ENCODE data around the gene SORD.
"Not testable (repeated sequence)": the region's sequence is repeated elsewhere in the genome, so short reads cannot be mapped to it uniquely, and the experiment has no call there.

Gene SORD

DNA sequence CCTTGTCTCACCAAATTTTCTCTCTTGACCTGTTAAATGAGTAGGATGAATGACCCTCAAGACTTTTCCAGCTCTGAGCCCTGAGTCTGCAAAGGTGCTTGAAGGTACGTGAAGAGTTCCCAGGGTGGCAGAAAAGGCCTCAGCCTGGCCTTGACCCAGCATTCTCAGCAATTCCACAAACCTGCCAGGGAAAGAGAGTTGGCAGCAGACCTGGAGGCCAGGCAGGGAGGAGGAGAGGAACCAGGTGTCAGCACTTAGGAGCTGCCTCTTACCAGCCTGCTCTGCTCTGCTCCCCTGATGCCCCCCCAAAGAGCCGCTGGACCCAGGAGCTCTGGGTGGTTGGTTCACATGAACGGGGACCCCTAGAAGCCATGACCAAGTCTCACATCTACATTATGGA is 57.6 kb downstream of the SORD start:
- 96% methylated on average over 2 of the region's 3 CpGs for WGBS
- not testable (repeated sequence) for H2BK5ac ChIP-seq (ENCODE audit: low read depth, low read length, poor library complexity, severe bottlenecking); H2BK120ac ChIP-seq (ENCODE audit: low read depth, low read length); H3K27me3 ChIP-seq (ENCODE audit: control insufficient read depth in 1 of 2, insufficient read depth in 1 of 2, low read length in 2 of 2); H2BK12ac ChIP-seq (ENCODE audit: low read length in 2 of 2); H2AFZ ChIP-seq (ENCODE audit: low read depth, low read length); H3K4me3 ChIP-seq (ENCODE audit: insufficient read depth in 1 of 2, low read depth in 1 of 2, low read length in 2 of 2); H3K23ac ChIP-seq (ENCODE audit: low read length in 2 of 2); H4K8ac ChIP-seq (ENCODE audit: low read length); H2BK15ac ChIP-seq (ENCODE audit: low read depth, poor library complexity, severe bottlenecking); DNase-seq; H3K18ac ChIP-seq (ENCODE audit: low read depth in 1 of 2, low read length in 2 of 2); H3K4ac ChIP-seq (ENCODE audit: low read depth in 1 of 2, low read length in 2 of 2); H3K9ac ChIP-seq (ENCODE audit: low read length); H3K79me1 ChIP-seq (replicated peaks; ENCODE audit: low read length, poor library complexity, severe bottlenecking); H4K91ac ChIP-seq (ENCODE audit: low read length); H3K27ac ChIP-seq (ENCODE audit: low read length, poor library complexity, severe bottlenecking); H2AK5ac ChIP-seq (ENCODE audit: low read length, severe bottlenecking); H3K9me3 ChIP-seq (ENCODE audit: control insufficient read depth, low read length); H3K14ac ChIP-seq (ENCODE audit: low read length in 2 of 2); H3K36me3 ChIP-seq (ENCODE audit: control insufficient read depth in 1 of 2, insufficient read depth in 2 of 2, low read depth in 1 of 2, low read length in 2 of 2); H3K4me2 ChIP-seq (ENCODE audit: low read length, poor library complexity, severe bottlenecking); H3K4me1 ChIP-seq (ENCODE audit: control insufficient read depth, insufficient read depth, low read depth, low read length)

DNA sequence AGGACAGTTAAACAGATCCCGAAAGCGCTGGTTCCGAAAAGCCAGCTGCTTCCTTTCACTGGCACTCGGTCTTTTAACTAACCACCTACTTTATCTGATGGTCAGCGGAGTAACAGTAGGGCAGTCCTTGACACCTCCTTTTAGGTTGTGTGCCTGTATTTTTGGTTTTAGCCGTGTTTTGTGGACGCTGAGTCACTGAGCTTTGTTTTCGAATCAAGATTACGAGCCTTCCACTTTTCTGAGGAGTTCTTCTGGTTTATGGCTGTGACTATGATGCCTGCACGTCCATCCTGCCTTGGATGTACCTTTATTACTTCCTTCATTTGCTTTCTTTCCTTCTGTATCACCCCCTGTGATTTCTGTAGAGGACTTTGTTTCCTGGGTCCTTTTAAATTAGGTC is 59.4 kb downstream of the SORD start:
- not testable (repeated sequence) for H2BK12ac ChIP-seq (ENCODE audit: low read length in 2 of 2); DNase-seq; H3K36me3 ChIP-seq (ENCODE audit: control insufficient read depth in 1 of 2, insufficient read depth in 2 of 2, low read depth in 1 of 2, low read length in 2 of 2); H3K4me3 ChIP-seq (ENCODE audit: insufficient read depth in 1 of 2, low read depth in 1 of 2, low read length in 2 of 2); H2BK15ac ChIP-seq (ENCODE audit: low read depth, poor library complexity, severe bottlenecking); H2AFZ ChIP-seq (ENCODE audit: low read depth, low read length); H2BK5ac ChIP-seq (ENCODE audit: low read depth, low read length, poor library complexity, severe bottlenecking); H3K4me1 ChIP-seq (ENCODE audit: control insufficient read depth, insufficient read depth, low read depth, low read length); H3K14ac ChIP-seq (ENCODE audit: low read length in 2 of 2); H2BK120ac ChIP-seq (ENCODE audit: low read depth, low read length); H3K18ac ChIP-seq (ENCODE audit: low read depth in 1 of 2, low read length in 2 of 2); H3K4ac ChIP-seq (ENCODE audit: low read depth in 1 of 2, low read length in 2 of 2); H3K23ac ChIP-seq (ENCODE audit: low read length in 2 of 2); H2AK5ac ChIP-seq (ENCODE audit: low read length, severe bottlenecking); H3K4me2 ChIP-seq (ENCODE audit: low read length, poor library complexity, severe bottlenecking); H3K79me1 ChIP-seq (replicated peaks; ENCODE audit: low read length, poor library complexity, severe bottlenecking); H4K8ac ChIP-seq (ENCODE audit: low read length); H3K9me3 ChIP-seq (ENCODE audit: control insufficient read depth, low read length); H3K9ac ChIP-seq (ENCODE audit: low read length); H4K91ac ChIP-seq (ENCODE audit: low read length); H3K27ac ChIP-seq (ENCODE audit: low read length, poor library complexity, severe bottlenecking)
- H3K27me3 ChIP-seq (ENCODE audit: control insufficient read depth in 1 of 2, insufficient read depth in 1 of 2, low read length in 2 of 2) = peaks cover 14% of the 10 kb centered on the region in 2 experiments
- no CpG with 5 or more reads among the region's 10 CpGs for WGBS

DNA sequence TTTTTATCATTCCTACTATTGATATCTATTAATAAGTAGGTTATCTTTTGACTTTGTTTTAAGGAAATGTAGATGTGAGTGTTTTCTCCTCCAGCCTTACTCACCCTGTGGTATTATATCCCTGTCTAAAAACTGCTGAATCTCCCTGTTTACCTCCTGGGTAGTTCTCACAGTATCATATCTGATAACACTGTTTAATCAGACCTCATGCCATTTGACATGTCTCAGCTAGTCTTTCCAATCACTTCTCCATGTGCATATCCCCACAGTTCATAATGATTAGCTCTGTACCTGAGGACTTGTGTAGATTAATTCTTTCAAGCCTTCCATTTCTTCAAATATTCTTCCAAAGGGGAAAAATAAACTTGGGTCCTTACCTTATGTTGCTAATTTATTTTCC is 60.2 kb downstream of the SORD start:
- no peak overlapping the region for H2AK5ac ChIP-seq (ENCODE audit: low read length, severe bottlenecking)
- no peak overlapping the region for H2BK12ac ChIP-seq (ENCODE audit: low read length in 2 of 2)
- H4K8ac ChIP-seq (ENCODE audit: low read length) = no peak overlapping the region
- DNase-seq = no peak
- no peak overlapping the region for H3K23ac ChIP-seq (ENCODE audit: low read length in 2 of 2)
- no peak overlapping the region for H3K4me3 ChIP-seq (ENCODE audit: insufficient read depth in 1 of 2, low read depth in 1 of 2, low read length in 2 of 2)
- no peaks in the 10 kb centered on the region for H3K36me3 ChIP-seq (ENCODE audit: control insufficient read depth in 1 of 2, insufficient read depth in 2 of 2, low read depth in 1 of 2, low read length in 2 of 2)
- H3K9me3 ChIP-seq (ENCODE audit: control insufficient read depth, low read length) = no peaks in the 10 kb centered on the region
- H3K4me1 ChIP-seq (ENCODE audit: control insufficient read depth, insufficient read depth, low read depth, low read length) = no peaks in the 10 kb centered on the region
- no peak overlapping the region for H3K18ac ChIP-seq (ENCODE audit: low read depth in 1 of 2, low read length in 2 of 2)
- no peak overlapping the region for H3K4me2 ChIP-seq (ENCODE audit: low read length, poor library complexity, severe bottlenecking)
- no peak overlapping the region for H3K4ac ChIP-seq (ENCODE audit: low read depth in 1 of 2, low read length in 2 of 2)
- H3K27ac ChIP-seq (ENCODE audit: low read length, poor library complexity, severe bottlenecking) = no peak overlapping the region
- H3K27me3 ChIP-seq (ENCODE audit: control insufficient read depth in 1 of 2, insufficient read depth in 1 of 2, low read length in 2 of 2) = peaks cover 15 to 21% of the 10 kb centered on the region in 2 experiments
- H4K91ac ChIP-seq (ENCODE audit: low read length) = no peak overlapping the region
- no peak overlapping the region for H2BK15ac ChIP-seq (ENCODE audit: low read depth, poor library complexity, severe bottlenecking)
- H2AFZ ChIP-seq (ENCODE audit: low read depth, low read length) = no peak overlapping the region
- no peak overlapping the region for H2BK120ac ChIP-seq (ENCODE audit: low read depth, low read length)
- no peak overlapping the region for H2BK5ac ChIP-seq (ENCODE audit: low read depth, low read length, poor library complexity, severe bottlenecking)
- no peaks in the 10 kb centered on the region for H3K79me1 ChIP-seq (replicated peaks; ENCODE audit: low read length, poor library complexity, severe bottlenecking)
- H3K9ac ChIP-seq (ENCODE audit: low read length) = no peak overlapping the region
- H3K14ac ChIP-seq (ENCODE audit: low read length in 2 of 2) = no peak overlapping the region

DNA sequence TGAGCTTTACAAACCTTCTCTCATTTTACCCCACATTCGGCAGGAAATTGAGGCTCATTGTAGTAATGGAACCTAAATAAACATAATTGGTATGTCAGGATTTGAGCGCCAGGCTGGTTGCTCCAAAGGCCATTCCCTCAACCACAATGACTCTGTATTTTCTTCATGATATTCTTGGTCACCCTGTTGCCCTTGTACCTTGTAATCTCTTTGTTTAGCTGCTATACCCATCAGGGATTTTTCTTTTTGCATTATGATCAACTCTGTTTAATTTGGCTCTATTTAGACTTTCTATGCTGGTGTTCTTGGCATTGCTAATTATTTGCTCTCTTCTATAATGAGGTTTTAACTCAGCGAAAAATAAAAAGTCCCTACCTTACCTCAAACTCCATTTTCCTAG is 61.2 kb downstream of the SORD start:
- no peak overlapping the region for H3K4ac ChIP-seq (ENCODE audit: low read depth in 1 of 2, low read length in 2 of 2)
- no peak overlapping the region for H3K27ac ChIP-seq (ENCODE audit: low read length, poor library complexity, severe bottlenecking)
- no peak overlapping the region for H2BK120ac ChIP-seq (ENCODE audit: low read depth, low read length)
- H3K4me3 ChIP-seq (ENCODE audit: insufficient read depth in 1 of 2, low read depth in 1 of 2, low read length in 2 of 2) = no peak overlapping the region
- no peak overlapping the region for H4K91ac ChIP-seq (ENCODE audit: low read length)
- H4K8ac ChIP-seq (ENCODE audit: low read length) = no peak overlapping the region
- no peaks in the 10 kb centered on the region for H3K4me1 ChIP-seq (ENCODE audit: control insufficient read depth, insufficient read depth, low read depth, low read length)
- H2BK15ac ChIP-seq (ENCODE audit: low read depth, poor library complexity, severe bottlenecking) = no peak overlapping the region
- no peak overlapping the region for H3K4me2 ChIP-seq (ENCODE audit: low read length, poor library complexity, severe bottlenecking)
- WGBS = 97% methylated on average over 2 of the region's 3 CpGs
- no peak overlapping the region for H2AFZ ChIP-seq (ENCODE audit: low read depth, low read length)
- H3K9ac ChIP-seq (ENCODE audit: low read length) = no peak overlapping the region
- no peak overlapping the region for H2BK12ac ChIP-seq (ENCODE audit: low read length in 2 of 2)
- DNase-seq = no peak
- H2BK5ac ChIP-seq (ENCODE audit: low read depth, low read length, poor library complexity, severe bottlenecking) = no peak overlapping the region
- no peak overlapping the region for H3K14ac ChIP-seq (ENCODE audit: low read length in 2 of 2)
- no peaks in the 10 kb centered on the region for H3K79me1 ChIP-seq (replicated peaks; ENCODE audit: low read length, poor library complexity, severe bottlenecking)
- H3K9me3 ChIP-seq (ENCODE audit: control insufficient read depth, low read length) = no peaks in the 10 kb centered on the region
- H3K27me3 ChIP-seq (ENCODE audit: control insufficient read depth in 1 of 2, insufficient read depth in 1 of 2, low read length in 2 of 2) = peaks cover 21% of the 10 kb centered on the region in 2 experiments
- no peak overlapping the region for H2AK5ac ChIP-seq (ENCODE audit: low read length, severe bottlenecking)
- no peak overlapping the region for H3K18ac ChIP-seq (ENCODE audit: low read depth in 1 of 2, low read length in 2 of 2)
- H3K36me3 ChIP-seq (ENCODE audit: control insufficient read depth in 1 of 2, insufficient read depth in 2 of 2, low read depth in 1 of 2, low read length in 2 of 2) = no peaks in the 10 kb centered on the region
- H3K23ac ChIP-seq (ENCODE audit: low read length in 2 of 2) = no peak overlapping the region
